SK-N-DZ (cell line): ENCODE data around the gene KAT2B.
A peak's percentile ranks its signal among the peaks of the same experiment; 100 is the strongest.

Source experiments
- DNase-seq: peaks from one replicate; pipeline ENCODE4 v3.0.0-alpha.2; 2015; ENCODE audit warnings: low spot score

Gene KAT2B

DNA sequence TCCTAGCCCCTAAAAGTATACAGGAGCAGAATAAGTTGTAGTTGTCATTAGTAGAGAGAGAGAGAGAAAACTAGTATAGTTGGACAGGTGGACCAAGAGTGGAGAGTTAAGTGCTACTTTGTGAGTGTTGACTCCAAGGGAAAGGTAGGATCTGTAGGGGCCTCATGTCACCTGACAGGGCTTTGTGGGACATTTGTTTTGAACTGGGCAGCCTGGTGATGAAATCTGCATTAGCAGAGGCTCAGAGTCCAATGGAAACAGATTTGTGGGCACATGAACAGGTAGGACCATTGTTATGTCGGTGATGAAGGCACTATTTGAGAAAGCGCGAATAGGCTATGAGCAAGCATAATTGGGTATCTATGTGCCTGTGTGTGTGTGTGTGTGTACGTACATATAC is 102.3 kb downstream of the KAT2B start:
- no peak for DNase-seq

- no peak for DNase-seq
Measured at GRCh38 chr3:20143519-20143918, 103.3 kb downstream of the KAT2B start.

DNA sequence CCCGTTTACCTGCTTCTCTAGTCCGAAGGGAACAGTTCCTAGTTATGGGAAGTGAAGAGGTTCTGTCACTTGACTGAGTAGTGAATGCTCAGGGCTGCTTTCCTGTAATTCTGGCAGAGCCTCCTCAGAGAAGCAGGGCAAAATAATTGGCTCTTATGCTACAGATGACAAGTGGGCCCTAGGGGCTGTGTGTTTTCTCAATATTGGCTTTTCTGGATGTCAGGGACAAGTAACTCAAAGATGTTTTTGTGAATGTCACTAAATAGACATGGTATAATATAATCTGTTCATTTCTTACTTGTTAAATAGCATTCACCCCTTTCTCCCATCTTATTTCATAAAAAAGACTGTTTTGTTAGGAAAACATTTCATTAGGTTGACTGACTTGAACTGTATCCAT is 105.6 kb downstream of the KAT2B start:
- no peak for DNase-seq

- DNase-seq = no peak
Measured at GRCh38 chr3:20146301-20146700, 106.1 kb downstream of the KAT2B start.

DNA sequence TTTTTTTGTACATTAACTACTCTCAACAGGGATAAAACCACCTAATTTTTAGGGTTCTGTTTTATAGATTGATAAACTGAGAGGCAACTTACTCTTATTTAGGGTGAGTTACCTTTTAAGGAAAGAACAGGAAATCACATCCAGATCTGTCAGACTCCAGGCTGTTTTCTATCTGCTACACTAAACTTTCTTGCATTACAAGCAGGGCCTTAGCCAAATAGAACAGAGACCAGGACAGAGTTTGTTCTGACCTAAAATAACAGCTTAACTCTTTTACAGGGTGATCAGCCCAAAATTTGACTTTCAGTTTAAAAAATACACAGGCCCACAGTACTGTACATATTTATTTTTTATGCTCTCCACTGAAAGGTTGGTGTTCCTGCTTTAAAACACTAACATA is 107.1 kb downstream of the KAT2B start:
- no peak for DNase-seq

DNA sequence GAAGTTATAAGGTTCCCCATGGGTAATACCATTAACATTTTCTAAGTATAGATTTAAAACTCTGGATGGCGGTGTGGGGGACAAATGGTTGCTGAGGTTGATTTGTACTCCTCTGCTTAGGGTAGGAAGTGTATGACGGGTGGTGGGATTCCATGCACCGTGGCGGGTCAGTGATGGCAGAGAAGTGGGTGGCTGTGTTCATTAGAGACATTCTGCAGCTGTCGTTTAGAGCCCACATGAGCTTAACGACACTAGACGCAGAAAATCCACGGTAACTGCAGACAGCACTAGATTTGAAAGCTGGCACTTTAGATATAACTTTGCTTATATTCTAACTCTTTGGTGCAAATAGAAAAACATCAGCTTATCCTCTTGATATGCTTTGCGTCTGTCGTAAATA is 108.2 kb downstream of the KAT2B start:
- no peak for DNase-seq

DNA sequence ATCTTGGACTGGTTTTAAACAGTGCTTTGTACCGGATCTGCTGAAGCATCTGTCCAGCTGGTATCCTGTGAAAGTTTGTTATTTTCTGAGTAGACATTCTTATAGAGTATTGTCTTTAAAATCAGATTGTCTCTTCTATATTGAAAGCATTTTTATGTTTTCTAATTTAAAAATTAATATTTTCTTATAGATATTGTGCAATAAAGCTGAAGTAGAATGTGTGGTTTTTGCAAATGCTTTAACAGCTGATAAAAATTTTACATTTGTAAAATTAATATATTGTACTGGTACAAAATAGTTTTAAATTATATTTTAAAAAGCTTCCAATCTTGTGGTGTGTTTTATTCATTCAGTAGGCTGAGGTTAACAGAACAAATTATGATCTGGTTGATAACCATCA is 113.8 kb downstream of the KAT2B start:
- DNase-seq = no peak

- no peak for DNase-seq
Measured at GRCh38 chr3:20154928-20155327, 114.7 kb downstream of the KAT2B start.

- no peak for DNase-seq
Measured at GRCh38 chr3:20160230-20160629, 120.0 kb downstream of the KAT2B start.

GRCh38 chr3:20161714-20162113 is 121.5 kb downstream of the KAT2B start:
- DNase-seq = no peak

- DNase-seq = no peak
Measured at GRCh38 chr3:20173844-20174410, 133.7 kb downstream of the KAT2B start.

- no peak for DNase-seq
Measured at GRCh38 chr3:20181276-20181675, 141.0 kb downstream of the KAT2B start.

DNA sequence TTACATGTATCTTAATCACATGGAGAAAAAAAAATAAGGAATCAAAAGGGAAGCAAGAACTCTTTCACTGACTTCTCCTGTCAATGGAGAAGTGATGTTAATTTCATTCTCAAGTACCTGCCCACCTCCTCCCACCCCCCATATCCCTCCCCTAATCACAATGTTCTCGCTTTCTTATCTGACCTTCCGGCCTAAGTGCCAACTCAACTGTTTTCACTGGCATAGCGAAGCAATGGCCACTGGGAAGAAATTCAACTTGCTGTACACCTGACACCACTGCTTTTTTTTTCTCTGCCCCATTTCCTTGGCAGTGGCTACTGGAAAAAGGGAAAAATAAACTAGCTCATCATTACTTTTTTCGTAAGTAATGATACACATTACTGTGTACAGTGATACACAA is 142.0 kb downstream of the KAT2B start:
- no peak for DNase-seq

DNA sequence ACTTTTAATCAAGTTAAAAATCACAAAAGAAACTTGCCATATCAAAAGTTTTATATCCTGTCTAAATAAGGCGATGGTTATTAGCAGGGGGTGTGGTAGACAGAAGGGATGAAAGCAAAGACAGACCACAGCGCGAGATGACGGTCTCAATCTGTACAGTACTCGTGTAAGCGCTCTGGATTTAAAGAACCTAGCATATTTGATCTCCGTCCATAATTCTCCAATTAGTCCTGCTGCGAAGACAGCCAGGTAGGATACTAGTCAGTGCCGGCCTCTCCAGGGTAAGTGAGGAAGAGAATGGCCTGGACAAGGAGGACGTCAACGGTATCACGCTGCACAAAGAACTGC is 145.1 kb downstream of the KAT2B start:
- DNase-seq = peak; percentile 32

DNA sequence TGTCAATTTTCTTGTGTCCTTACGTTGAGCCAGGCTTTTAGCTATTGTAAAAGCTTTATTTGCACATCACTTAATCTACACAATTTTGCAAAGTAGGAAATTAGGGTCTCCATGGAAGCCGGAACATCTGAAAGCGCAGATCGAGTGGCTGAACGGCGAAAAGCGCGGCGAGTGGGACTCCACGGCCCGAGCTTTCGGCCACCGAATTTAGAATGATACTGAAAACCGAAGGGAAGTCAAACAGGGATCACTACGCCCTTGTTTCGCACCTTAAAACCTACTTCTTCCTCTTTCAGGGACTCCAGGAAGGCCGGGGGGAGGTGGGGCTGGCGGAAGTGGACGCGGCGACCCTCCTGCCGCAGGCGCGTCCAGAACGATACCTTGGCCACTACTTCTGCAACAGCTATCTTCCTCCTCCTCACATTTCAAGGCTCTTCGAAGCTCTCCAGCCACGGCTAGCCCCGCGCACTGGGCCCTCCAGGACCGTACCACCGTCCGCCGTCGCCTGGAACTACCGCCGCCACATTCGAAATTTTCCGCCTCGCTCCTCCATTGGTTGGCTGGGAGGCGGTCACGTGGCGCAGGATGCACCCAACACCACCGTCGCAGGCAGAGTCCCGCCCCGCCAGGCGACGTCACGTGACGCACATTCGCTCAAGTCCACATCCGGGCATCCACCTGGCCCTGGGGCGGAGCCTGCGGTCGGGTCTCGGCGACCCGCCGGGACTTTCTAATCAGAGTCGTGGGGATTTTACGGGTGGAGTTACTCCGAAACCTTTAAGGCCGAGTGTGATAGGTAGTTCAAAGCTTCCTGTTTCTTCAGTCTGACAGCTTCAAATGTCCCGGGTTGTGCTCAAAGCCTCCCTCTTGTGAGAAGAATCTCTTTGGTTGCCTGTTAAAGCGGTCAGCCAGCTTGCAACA is 145.7 kb downstream of the KAT2B start, which contains the start of gene SGO1:
TSS of gene SGO1 (minus strand) at position 528 of the 921 bp plus-strand sequence. CDS start 2,179 bp downstream, outside the sequence.
- peak; percentile 98 for DNase-seq

DNA sequence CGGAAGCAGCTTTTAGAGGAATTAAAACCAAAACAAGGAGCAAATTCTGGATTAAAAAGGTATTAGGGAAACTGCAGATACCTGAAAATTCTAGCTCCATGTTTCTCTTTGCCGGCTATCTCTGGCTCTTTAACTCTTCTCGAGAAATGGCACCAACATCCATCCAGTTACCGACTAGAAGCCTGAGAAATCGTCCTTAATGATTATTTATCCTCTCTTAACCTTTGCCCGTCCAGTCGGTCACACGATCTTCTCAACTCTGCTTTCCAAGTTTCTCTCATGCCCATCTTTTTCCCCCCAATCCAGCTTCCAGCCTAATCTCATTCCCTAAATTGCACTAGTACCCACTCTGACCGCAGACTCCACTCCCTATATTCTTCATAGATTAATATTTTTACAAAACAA is 146.4 kb downstream of the KAT2B start:
- no peak for DNase-seq

- DNase-seq = peak; percentile 28
Measured at GRCh38 chr3:20190991-20191390, 150.7 kb downstream of the KAT2B start.

DNA sequence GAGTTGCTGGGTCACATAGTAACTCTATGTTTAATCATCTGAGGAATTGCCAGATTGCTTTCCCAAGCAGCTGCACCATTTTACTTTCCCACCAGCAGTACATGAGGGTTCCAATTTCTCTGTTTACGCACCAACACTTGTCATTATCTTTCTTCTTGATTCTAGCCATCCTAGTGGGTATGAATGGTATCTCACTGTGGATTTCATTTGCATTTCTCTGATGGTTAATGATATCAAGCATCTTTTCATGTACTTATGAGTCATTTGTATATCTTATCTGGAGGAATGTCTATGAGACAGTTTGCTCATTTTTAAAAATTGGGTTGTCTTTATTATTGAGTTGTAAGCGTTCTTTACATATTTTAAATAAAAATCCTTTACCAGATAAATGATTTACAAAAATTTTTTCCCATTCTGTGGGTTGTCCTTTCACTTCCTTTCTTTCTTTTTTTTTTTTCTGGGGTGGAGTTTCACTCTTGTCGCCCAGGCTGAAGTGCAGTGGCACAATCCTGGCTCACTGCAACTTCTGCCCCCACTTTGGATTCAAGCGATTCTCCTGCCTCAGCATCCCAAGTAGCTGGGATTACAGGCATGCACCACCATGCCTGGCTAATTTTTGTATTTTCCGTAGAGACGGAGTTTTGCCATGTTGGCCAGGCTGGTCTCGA is 154.7 kb downstream of the KAT2B start:
- DNase-seq = no peak

- DNase-seq = no peak
Measured at GRCh38 chr3:20197775-20198174, 157.5 kb downstream of the KAT2B start.

- DNase-seq = no peak
Measured at GRCh38 chr3:20201143-20201542, 160.9 kb downstream of the KAT2B start.
